ENCODE results near the gene GIN1. TPM values are rescaled to one million over a fixed set of nuclear protein-coding genes. Genes with fewer than 3 reads are reported as not detected.
"Not testable (repeated sequence)": the region's sequence is repeated elsewhere in the genome, so short reads cannot be mapped to it uniquely, and the experiment has no call there.

GIN1 gene
- total and polyA plus RNA-seq, 4 donors = 9.8 to 15.3 (median 12.1) TPM

- H3K4me1 ChIP-seq (ENCODE audit: control insufficient read depth, insufficient read depth, low read length) = no peaks in the 10 kb centered on the region
- no peak overlapping the region for H3K4me3 ChIP-seq (ENCODE audit: low read depth, low read length)
- no peak for DNase-seq (ENCODE audit: low read depth in 4 of 6, low spot score in 6 of 6)
- H3K27ac ChIP-seq (ENCODE audit: low read depth, low read length) = no peak overlapping the region
- WGBS (ENCODE audit: insufficient coverage) = no CpG with 5 or more reads among the region's 1 CpG
- H3K36me3 ChIP-seq (ENCODE audit: control insufficient read depth, insufficient read depth, low read length) = no peaks in the 10 kb centered on the region
- no peaks in the 10 kb centered on the region for H3K27me3 ChIP-seq (ENCODE audit: control insufficient read depth, insufficient read depth, low read length)
- peaks cover 1% of the 10 kb centered on the region for H3K9me3 ChIP-seq (ENCODE audit: control insufficient read depth, insufficient read depth, low read length)
Measured at GRCh38 chr5:103093727-103094126, 26.2 kb downstream of the GIN1 start.

- no peak for DNase-seq (ENCODE audit: low read depth in 4 of 6, low spot score in 6 of 6)
- Histone ChIP-seq H3K27ac (ENCODE audit: low read depth, low read length) (no peak overlapping the region), H3K4me1 (ENCODE audit: control insufficient read depth, insufficient read depth, low read length) (no peaks in the 10 kb centered on the region), H3K36me3 (ENCODE audit: control insufficient read depth, insufficient read depth, low read length) (no peaks in the 10 kb centered on the region), H3K9me3 (ENCODE audit: control insufficient read depth, insufficient read depth, low read length) (peaks cover 1% of the 10 kb centered on the region), H3K4me3 (ENCODE audit: low read depth, low read length) (no peak overlapping the region), H3K27me3 (ENCODE audit: control insufficient read depth, insufficient read depth, low read length) (no peaks in the 10 kb centered on the region)
- WGBS (ENCODE audit: insufficient coverage) = no CpG with 5 or more reads among the region's 3 CpGs
Measured at GRCh38 chr5:103092676-103093075, 27.3 kb downstream of the GIN1 start.

GRCh38 chr5:103090791-103091190, 29.1 kb downstream of the GIN1 start:
- Histone ChIP-seq H3K9me3 (ENCODE audit: control insufficient read depth, insufficient read depth, low read length) (peaks cover 1% of the 10 kb centered on the region), H3K4me1 (ENCODE audit: control insufficient read depth, insufficient read depth, low read length) (no peaks in the 10 kb centered on the region), H3K36me3 (ENCODE audit: control insufficient read depth, insufficient read depth, low read length) (peaks cover 4% of the 10 kb centered on the region), H3K27me3 (ENCODE audit: control insufficient read depth, insufficient read depth, low read length) (no peaks in the 10 kb centered on the region), H3K27ac (ENCODE audit: low read depth, low read length) (peak overlapping the region; percentile 42), H3K4me3 (ENCODE audit: low read depth, low read length) (no peak overlapping the region)
- DNase-seq (ENCODE audit: low read depth in 4 of 6, low spot score in 6 of 6) = no peak
- WGBS (ENCODE audit: insufficient coverage) = no CpG with 5 or more reads among the region's 1 CpG

GRCh38 chr5:103089272-103089671, 30.7 kb downstream of the GIN1 start:
- Histone ChIP-seq H3K4me1 (ENCODE audit: control insufficient read depth, insufficient read depth, low read length) (no peaks in the 10 kb centered on the region), H3K27me3 (ENCODE audit: control insufficient read depth, insufficient read depth, low read length) (no peaks in the 10 kb centered on the region), H3K36me3 (ENCODE audit: control insufficient read depth, insufficient read depth, low read length) (peaks cover 4% of the 10 kb centered on the region), H3K4me3 (ENCODE audit: low read depth, low read length) (no peak overlapping the region), H3K9me3 (ENCODE audit: control insufficient read depth, insufficient read depth, low read length) (peaks cover 4% of the 10 kb centered on the region), H3K27ac (ENCODE audit: low read depth, low read length) (no peak overlapping the region)
- WGBS (ENCODE audit: insufficient coverage) = no CpG with 5 or more reads among the region's 1 CpG
- DNase-seq (ENCODE audit: low read depth in 4 of 6, low spot score in 6 of 6) = no peak

- no peak for DNase-seq (ENCODE audit: low read depth in 4 of 6, low spot score in 6 of 6)
- no peaks in the 10 kb centered on the region for H3K27me3 ChIP-seq (ENCODE audit: control insufficient read depth, insufficient read depth, low read length)
- no CpG with 5 or more reads among the region's 1 CpG for WGBS (ENCODE audit: insufficient coverage)
- H3K9me3 ChIP-seq (ENCODE audit: control insufficient read depth, insufficient read depth, low read length) = peaks cover 4% of the 10 kb centered on the region
- peaks cover 4% of the 10 kb centered on the region for H3K36me3 ChIP-seq (ENCODE audit: control insufficient read depth, insufficient read depth, low read length)
- no peak overlapping the region for H3K27ac ChIP-seq (ENCODE audit: low read depth, low read length)
- no peak overlapping the region for H3K4me3 ChIP-seq (ENCODE audit: low read depth, low read length)
- H3K4me1 ChIP-seq (ENCODE audit: control insufficient read depth, insufficient read depth, low read length) = no peaks in the 10 kb centered on the region
Measured at GRCh38 chr5:103086547-103086946, 33.4 kb downstream of the GIN1 start.

GRCh38 chr5:103079796-103080195, 40.1 kb downstream of the GIN1 start:
- no peaks in the 10 kb centered on the region for H3K27me3 ChIP-seq (ENCODE audit: control insufficient read depth, insufficient read depth, low read length)
- WGBS (ENCODE audit: insufficient coverage) = 100% methylated on average over 3 of the region's 4 CpGs
- peaks cover 17% of the 10 kb centered on the region for H3K9me3 ChIP-seq (ENCODE audit: control insufficient read depth, insufficient read depth, low read length)
- DNase-seq (ENCODE audit: low read depth in 4 of 6, low spot score in 6 of 6) = no peak
- no peaks in the 10 kb centered on the region for H3K36me3 ChIP-seq (ENCODE audit: control insufficient read depth, insufficient read depth, low read length)
- no peak overlapping the region for H3K4me3 ChIP-seq (ENCODE audit: low read depth, low read length)
- no peak overlapping the region for H3K27ac ChIP-seq (ENCODE audit: low read depth, low read length)
- no peaks in the 10 kb centered on the region for H3K4me1 ChIP-seq (ENCODE audit: control insufficient read depth, insufficient read depth, low read length)

GRCh38 chr5:103075442-103075841, 44.5 kb downstream of the GIN1 start:
- Histone ChIP-seq H3K9me3 (ENCODE audit: control insufficient read depth, insufficient read depth, low read length) (peaks cover 11% of the 10 kb centered on the region), H3K27ac (ENCODE audit: low read depth, low read length) (no peak overlapping the region), H3K4me1 (ENCODE audit: control insufficient read depth, insufficient read depth, low read length) (no peaks in the 10 kb centered on the region), H3K36me3 (ENCODE audit: control insufficient read depth, insufficient read depth, low read length) (no peaks in the 10 kb centered on the region), H3K27me3 (ENCODE audit: control insufficient read depth, insufficient read depth, low read length) (no peaks in the 10 kb centered on the region), H3K4me3 (ENCODE audit: low read depth, low read length) (no peak overlapping the region)
- 100% methylated on average over 2 of the region's 4 CpGs for WGBS (ENCODE audit: insufficient coverage)
- DNase-seq (ENCODE audit: low read depth in 4 of 6, low spot score in 6 of 6) = no peak

GRCh38 chr5:103073500-103073899, 46.4 kb downstream of the GIN1 start:
- DNase-seq (ENCODE audit: low read depth in 4 of 6, low spot score in 6 of 6); H3K36me3 ChIP-seq (ENCODE audit: control insufficient read depth, insufficient read depth, low read length); H3K27ac ChIP-seq (ENCODE audit: low read depth, low read length); H3K9me3 ChIP-seq (ENCODE audit: control insufficient read depth, insufficient read depth, low read length); H3K4me1 ChIP-seq (ENCODE audit: control insufficient read depth, insufficient read depth, low read length); H3K4me3 ChIP-seq (ENCODE audit: low read depth, low read length); H3K27me3 ChIP-seq (ENCODE audit: control insufficient read depth, insufficient read depth, low read length): not testable (repeated sequence)
- 90% methylated on average over 4 of the region's 4 CpGs for whole genome bisulfite sequencing (ENCODE audit: insufficient coverage)

- Histone ChIP-seq H3K27ac (ENCODE audit: low read depth, low read length) (no peak overlapping the region), H3K36me3 (ENCODE audit: control insufficient read depth, insufficient read depth, low read length) (no peaks in the 10 kb centered on the region)
- 80% methylated on average over 1 of the region's 1 CpG for WGBS (ENCODE audit: insufficient coverage)
Measured at GRCh38 chr5:103066326-103066725, 53.6 kb downstream of the GIN1 start.

GRCh38 chr5:103060424-103060954, 59.4 kb downstream of the GIN1 start:
- Histone ChIP-seq H3K4me3 (ENCODE audit: low read depth, low read length) (no peak overlapping the region), H3K36me3 (ENCODE audit: control insufficient read depth, insufficient read depth, low read length) (no peaks in the 10 kb centered on the region), H3K4me1 (ENCODE audit: control insufficient read depth, insufficient read depth, low read length) (no peaks in the 10 kb centered on the region), H3K9me3 (ENCODE audit: control insufficient read depth, insufficient read depth, low read length) (no peaks in the 10 kb centered on the region), H3K27ac (ENCODE audit: low read depth, low read length) (no peak overlapping the region), H3K27me3 (ENCODE audit: control insufficient read depth, insufficient read depth, low read length) (no peaks in the 10 kb centered on the region)
- no CpG with 5 or more reads among the region's 3 CpGs for WGBS (ENCODE audit: insufficient coverage)
- DNase-seq (ENCODE audit: low read depth in 4 of 6, low spot score in 6 of 6) = no peak

More at GRCh38 chr5:103066326-103066725, 53.6 kb downstream of the GIN1 start:
- DNase-seq (ENCODE audit: low read depth in 4 of 6, low spot score in 6 of 6) = no peak
- Histone ChIP-seq H3K9me3 (ENCODE audit: control insufficient read depth, insufficient read depth, low read length) (no peaks in the 10 kb centered on the region), H3K4me1 (ENCODE audit: control insufficient read depth, insufficient read depth, low read length) (no peaks in the 10 kb centered on the region), H3K27me3 (ENCODE audit: control insufficient read depth, insufficient read depth, low read length) (no peaks in the 10 kb centered on the region), H3K4me3 (ENCODE audit: low read depth, low read length) (no peak overlapping the region)

Data from spinal cord (tissue), 10 donors.